Heart left ventricle (tissue), 16 donors: ENCODE results near the gene HDAC4. TPM values are rescaled to one million over a fixed set of nuclear protein-coding genes. Genes with fewer than 3 reads are reported as not detected.

Experiments used
- ATAC-seq, 4 donors: fragments of 200-7000 bp; cut with Tn5 transposase; one replicate each; pipeline ENCODE4 v1.9.1; 2020 to 2022; ENCODE audit warnings: moderate library complexity in 4 of 4, mild to moderate bottlenecking in 3 of 4, moderate number of reproducible peaks in 1 of 4
- DNase-seq, 5 donors: peaks; one replicate each; pipeline ENCODE4 v3.0.0-alpha.2; 2020
- H3K27ac ChIP-seq, 12 donors: fragments of 200-600 bp; sonication (generic) in 4 of 12; one replicate each; pipeline versions ENCODE4 v1.5.0 to v1.8.0; 2016 to 2022; ENCODE audit warnings: mild to moderate bottlenecking in 2 of 12
- H3K27me3 ChIP-seq, 9 donors: fragments of 200-600 bp; sonication (generic) in 2 of 9; one replicate each; pipeline versions ENCODE4 v1.5.1 to v1.8.0; 2016 to 2022; ENCODE audit warnings: mild to moderate bottlenecking in 3 of 9
- H3K36me3 ChIP-seq, 9 donors: fragments of 200-600 bp; sonication (generic) in 2 of 9; one replicate each; pipeline versions ENCODE4 v1.5.0 to v1.8.0; 2018 to 2022; ENCODE audit warnings: mild to moderate bottlenecking in 2 of 9
- H3K4me1 ChIP-seq, 12 donors: fragments of 200-600 bp; sonication (generic) in 4 of 12; one replicate each; pipeline versions ENCODE4 v1.5.0 to v1.8.0; 2016 to 2022; ENCODE audit warnings: mild to moderate bottlenecking in 3 of 12
- H3K4me3 ChIP-seq, 12 donors: fragments of 200-600 bp; sonication (generic) in 4 of 12; one replicate each; pipeline versions ENCODE4 v1.5.0 to v1.8.0; 2017 to 2022; ENCODE audit warnings: mild to moderate bottlenecking in 9 of 12, moderate library complexity in 4 of 12
- H3K9me3 ChIP-seq, 12 donors: fragments of 200-600 bp; sonication (generic) in 4 of 12; one replicate each; pipeline versions ENCODE4 v1.5.0 to v1.8.0; 2016 to 2022; ENCODE audit warnings: mild to moderate bottlenecking in 1 of 12
- CTCF ChIP-seq, 12 donors: fragments of 200-600 bp; sonication (generic) in 4 of 12; IDR thresholded peaks; one replicate each; pipeline versions ENCODE4 v1.5.0 to v1.8.0; 2018 to 2022; ENCODE audit warnings: antibody characterized with exemption in 12 of 12, mild to moderate bottlenecking in 5 of 12
- POLR2A ChIP-seq, 2 donors: fragments of 450-650 bp; IDR thresholded peaks; one replicate each; pipeline ENCODE4 v1.6.1; 2017; ENCODE audit warnings: antibody characterized with exemption in 2 of 2, mild to moderate bottlenecking in 2 of 2, moderate library complexity in 2 of 2
- WGBS, 4 donors: extraction: QIAGEN DNeasy Blood & Tissue Kit in 2 of 4; methylation state at CpG; one replicate each; pipeline versions ENCODE4 v1.1.5 to v1.1.7; 2013 to 2018; 5-methylcytosine and 5-hydroxymethylcytosine counted together
- intact Hi-C, 10 donors: fragments of 100-400 bp; cut with DNase I; formaldehyde crosslinking; loops; one replicate each; pipeline versions ENCODE4 v1.11.1 to v1.14.2; 2022
- polyA plus RNA-seq, 2 donors: library from polyadenylated mRNA; stranded (reverse); fragments of 200-250 nt; gene quantifications; one replicate each; pipeline ENCODE4 v1.2.3, GENCODE V29; 2013
- total RNA-seq, 9 donors: library from RNA; depleted of rRNA in 2 of 9; stranded (reverse); fragments of >200 nt in 2 of 9; fragmentation: NEBNext Ultra II Directional in 3 of 9; extraction: Animal tissue kit (Norgen Biotek cat#: 25700) in 3 of 9; gene quantifications; one replicate each; pipeline versions ENCODE4 v1.1.0 to v1.2.4, GENCODE V29; 2016 to 2023
- donor health status: ischemic (EF 13 %, LVEDD 7.1; RV severe dilation, severe dysfunction).
- donor health status: healthy with polysubstance abuse.
- donor health status: DM: no; HTN: yes; CAD: no.
- donor health status: DM: no; HTN: no; CAD: no.
- donor health status: ischemic (EF 25% LVEDD 6.9; RV normal size, moderate dysfunction).
- donor health status: ischemic (EF 25% LVEDD 5.7; RV mildly dilated, moderate dysfunction).
- donor health status: healthy.
- donor health status: DM: yes; HTN: yes; CAD: no.
- donor health status: ischemic (EF 35%, LVEDD 5.7; RV mildly dilated, moderate dysfunction).
- donor health status: nonischemic (EF 11% LVEDD 7.7; RV severe dilation, severe dysfunction).
- donor health status: DM: yes; HTN: yes; CAD: no.
- donor health status: PGD.
- donor health status: ischemic (EF 29% LVEDD 5.4; RV normal size, mild dysfunction).
- donor health status: nonischemic (EF 23%, LVEDD 6.1; RV moderate dilation, normal function).

Gene HDAC4
- total and polyA plus RNA-seq, 11 donors: 13.9 to 37.6 (median 27.5) TPM

- peaks cover 0 to 36% (median 15%) of the 10 kb centered on the region in 9 donors for H3K36me3 ChIP-seq
- TF ChIP-seq POLR2A (IDR thresholded peaks at IDR 0.05) (no peak), CTCF (IDR thresholded peaks at IDR 0.05) (no peak)
- no peak for ATAC-seq
These were observed 206.7 kb downstream of the HDAC4 start for GRCh38 chr2:239193925-239194677.

GRCh38 chr2:239193401-239193811 is 207.4 kb downstream of the HDAC4 start:
- peaks cover 0 to 41% (median 22%) of the 10 kb centered on the region in 9 donors for H3K36me3 ChIP-seq
- peaks cover 0 to 12% (median 5%) of the 10 kb centered on the region in 12 donors for H3K9me3 ChIP-seq
- intact Hi-C loops: no loop called here
- H3K4me3 ChIP-seq: no peak overlapping the region
- DNase-seq (peak in 2 of 5 donors; percentile 7 to 14), ATAC-seq (peak in 1 of 4 donors; percentile 15)
- TF ChIP-seq CTCF (IDR thresholded peaks at IDR 0.05): no peak
- peaks cover 0 to 19% (median 3%) of the 10 kb centered on the region in 12 donors for H3K4me1 ChIP-seq
- WGBS, 4 donors: 86 to 91% (median 87%) methylated on average over 6 to 12 of the region's 12 CpGs
- no peaks in the 10 kb centered on the region for H3K27me3 ChIP-seq
- peak overlapping the region in 1 of 12 donors; percentile 14 for H3K27ac ChIP-seq

More at GRCh38 chr2:239193925-239194677, 206.7 kb downstream of the HDAC4 start:
- 89 to 95% (median 91%) methylated on average over 17 of the region's 17 CpGs for WGBS, 4 donors
- intact Hi-C loops: no loop called here
- Histone ChIP-seq H3K9me3 (peaks cover 0 to 6% (median 0%) of the 10 kb centered on the region in 12 donors), H3K27me3 (no peaks in the 10 kb centered on the region), H3K27ac (peak overlapping the region in 1 of 12 donors; percentile 14), H3K4me1 (peaks cover 0 to 19% (median 4%) of the 10 kb centered on the region in 12 donors), H3K4me3 (no peak overlapping the region)
- peak in 2 of 5 donors; percentile 2 to 10 for DNase-seq

- H3K36me3 ChIP-seq: peaks cover 0 to 40% (median 26%) of the 10 kb centered on the region in 9 donors
- TF ChIP-seq POLR2A (IDR thresholded peaks at IDR 0.05) (no peak), CTCF (IDR thresholded peaks at IDR 0.05) (no peak)
- peak in 1 of 5 donors; percentile 5 for DNase-seq
These were observed 207.8 kb downstream of the HDAC4 start for GRCh38 chr2:239192975-239193374.

GRCh38 chr2:239192456-239192855 is 208.4 kb downstream of the HDAC4 start:
- WGBS, 4 donors: 83 to 92% (median 84%) methylated on average over 14 to 17 of the region's 17 CpGs

More at GRCh38 chr2:239192975-239193374, 207.8 kb downstream of the HDAC4 start:
- intact Hi-C loops: no loop called here
- peaks cover 0 to 19% (median 3%) of the 10 kb centered on the region in 12 donors for H3K4me1 ChIP-seq
- H3K27ac ChIP-seq: peak overlapping the region in 1 of 12 donors; percentile 14
- H3K9me3 ChIP-seq: peaks cover 0 to 13% (median 5%) of the 10 kb centered on the region in 12 donors
- no peaks in the 10 kb centered on the region for H3K27me3 ChIP-seq
- WGBS, 4 donors: 93 to 96% (median 96%) methylated on average over 8 of the region's 8 CpGs
- ATAC-seq: no peak
- no peak overlapping the region for H3K4me3 ChIP-seq

More at GRCh38 chr2:239192456-239192855, 208.4 kb downstream of the HDAC4 start:
- DNase-seq (peak in 1 of 5 donors; percentile 11), ATAC-seq (no peak)
- H3K4me1 ChIP-seq: peaks cover 0 to 19% (median 3%) of the 10 kb centered on the region in 12 donors
- intact Hi-C loops: no loop called here
- H3K27ac ChIP-seq: no peak overlapping the region
- H3K4me3 ChIP-seq: no peak overlapping the region
- TF ChIP-seq CTCF (IDR thresholded peaks at IDR 0.05) (no peak), POLR2A (IDR thresholded peaks at IDR 0.05) (no peak)
- no peaks in the 10 kb centered on the region for H3K27me3 ChIP-seq
- H3K36me3 ChIP-seq: peaks cover 0 to 44% (median 28%) of the 10 kb centered on the region in 9 donors
- H3K9me3 ChIP-seq: peaks cover 0 to 13% (median 5%) of the 10 kb centered on the region in 12 donors
